ENCODE data around the gene ITPR1. TPM values are rescaled to one million over a fixed set of nuclear protein-coding genes. Genes with fewer than 3 reads are reported as not detected.

ITPR1 gene
- total and polyA plus RNA-seq, 3 donors from 2014 or later, result 26.5 to 129 (median 59.7) TPM

GRCh38 chr3:4862973-4863372 lies 369.8 kb downstream of the ITPR1 start:
- Histone ChIP-seq H3K27me3 (no peaks in the 10 kb centered on the region), H3K27ac (no peak overlapping the region), H3K9me3 (no peaks in the 10 kb centered on the region), H3K4me3 (no peak overlapping the region), H3K36me3 (ENCODE audit: low read depth, missing control alignments) (no peaks in the 10 kb centered on the region), H3K4me1 (peaks cover 16% of the 10 kb centered on the region)
- DNase-seq, result no peak
- no peak for TF ChIP-seq CTCF (IDR thresholded peaks at IDR 0.05)
- TF ChIP-seq POLR2A (IDR thresholded peaks at IDR 0.05), result no peak
- intact Hi-C loops (cut with DNase I; ENCODE audit: low total_unique reads), result no loop called here
- WGBS, 2 donors, result 97 to 98% methylated on average over 2 of the region's 2 CpGs

GRCh38 chr3:4864503-4864902 lies 371.4 kb downstream of the ITPR1 start:
- intact Hi-C loops (cut with DNase I; ENCODE audit: low total_unique reads), result no loop called here
- Histone ChIP-seq H3K36me3 (ENCODE audit: low read depth, missing control alignments) (no peaks in the 10 kb centered on the region), H3K4me3 (no peak overlapping the region), H3K27ac (no peak overlapping the region), H3K9me3 (no peaks in the 10 kb centered on the region), H3K27me3 (no peaks in the 10 kb centered on the region), H3K4me1 (peaks cover 21% of the 10 kb centered on the region)
- WGBS, 2 donors, result 95 to 96% methylated on average over 1 of the region's 1 CpG
- DNase-seq, result no peak
- no peak for TF ChIP-seq CTCF (IDR thresholded peaks at IDR 0.05)
- TF ChIP-seq POLR2A (IDR thresholded peaks at IDR 0.05), result no peak

- Histone ChIP-seq H3K4me1 (peaks cover 21% of the 10 kb centered on the region), H3K9me3 (no peaks in the 10 kb centered on the region), H3K36me3 (ENCODE audit: low read depth, missing control alignments) (no peaks in the 10 kb centered on the region), H3K27ac (no peak overlapping the region), H3K4me3 (no peak overlapping the region), H3K27me3 (no peaks in the 10 kb centered on the region)
- intact Hi-C loops (cut with DNase I; ENCODE audit: low total_unique reads), result no loop called here
- WGBS, 2 donors, result 80 to 81% methylated on average over 2 of the region's 2 CpGs
- TF ChIP-seq CTCF (IDR thresholded peaks at IDR 0.05) (no peak), POLR2A (IDR thresholded peaks at IDR 0.05) (no peak)
- DNase-seq, result no peak
Measured at GRCh38 chr3:4865714-4866113, 372.6 kb downstream of the ITPR1 start.

- WGBS, 2 donors, result 39 to 55% methylated on average over 6 of the region's 6 CpGs
- intact Hi-C loops (cut with DNase I; ENCODE audit: low total_unique reads), result no loop called here
- H3K27ac ChIP-seq, result peak overlapping the region; percentile 88 to 95
- peaks cover 21% of the 10 kb centered on the region for H3K4me1 ChIP-seq
- no peaks in the 10 kb centered on the region for H3K27me3 ChIP-seq
- no peak overlapping the region for H3K4me3 ChIP-seq
- no peaks in the 10 kb centered on the region for H3K36me3 ChIP-seq (ENCODE audit: low read depth, missing control alignments)
- H3K9me3 ChIP-seq, result no peaks in the 10 kb centered on the region
- no peak for DNase-seq
- TF ChIP-seq CTCF (IDR thresholded peaks at IDR 0.05) (no peak), POLR2A (IDR thresholded peaks at IDR 0.05) (no peak)
Measured at GRCh38 chr3:4866866-4867265, 373.7 kb downstream of the ITPR1 start.

- no peaks in the 10 kb centered on the region for H3K9me3 ChIP-seq
- no peak for DNase-seq
- intact Hi-C loops (cut with DNase I; ENCODE audit: low total_unique reads), result no loop called here
- WGBS, 2 donors, result 79 to 84% methylated on average over 3 of the region's 3 CpGs
- H3K36me3 ChIP-seq (ENCODE audit: low read depth, missing control alignments), result no peaks in the 10 kb centered on the region
- no peak overlapping the region for H3K4me3 ChIP-seq
- no peak overlapping the region for H3K27ac ChIP-seq
- H3K27me3 ChIP-seq, result no peaks in the 10 kb centered on the region
- no peaks in the 10 kb centered on the region for H3K4me1 ChIP-seq
- no peak for TF ChIP-seq CTCF (IDR thresholded peaks at IDR 0.05)
- no peak for TF ChIP-seq POLR2A (IDR thresholded peaks at IDR 0.05)
Measured at GRCh38 chr3:4877173-4877787, 384.1 kb downstream of the ITPR1 start.
